Breast epithelium (tissue), 3 donors: Measurements from ENCODE around the gene TUBD1.

Experiments
- POLR2A ChIP-seq: fragments of 450-650 bp; IDR thresholded peaks from one replicate; pipeline ENCODE4 v1.6.1; 2016; ENCODE audit warnings: antibody characterized with exemption, mild to moderate bottlenecking, moderate library complexity
- POLR2AphosphoS5 ChIP-seq, 3 donors: sonication (generic); formaldehyde crosslinking; IDR thresholded peaks; one replicate each; pipeline ENCODE4 v1.6.1; 2017; ENCODE audit warnings: antibody characterized with exemption in 3 of 3
- TF ChIP-seq, protein P1 (sequence below), 3 donors: fragments of 450-650 bp; IDR thresholded peaks; one replicate each; pipeline ENCODE4 v1.5.1; 2016 to 2017; ENCODE audit warnings: antibody characterized with exemption in 3 of 3, mild to moderate bottlenecking in 3 of 3, moderate library complexity in 3 of 3

DNA sequence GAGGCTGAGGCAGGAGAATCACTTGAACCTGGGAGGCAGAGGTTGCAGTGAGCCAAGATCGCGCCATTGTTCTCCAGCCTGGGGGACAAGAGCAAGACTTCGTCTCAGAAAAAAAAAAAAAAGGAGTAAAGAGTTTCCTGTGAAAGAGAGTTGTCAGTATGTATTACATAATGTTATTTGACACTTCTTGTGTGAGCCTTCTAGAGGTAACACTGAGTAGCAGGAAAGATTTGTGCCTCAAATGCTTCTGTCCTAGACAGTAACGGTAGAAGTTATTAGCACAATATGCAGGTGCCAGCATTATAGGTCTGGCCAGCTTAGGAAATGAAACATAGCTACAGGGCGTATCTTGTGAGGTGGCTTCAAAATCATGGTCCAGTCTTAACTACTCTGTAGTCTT lies 6.4 kb upstream of the TUBD1 start:
- TF ChIP-seq, protein P1, sequence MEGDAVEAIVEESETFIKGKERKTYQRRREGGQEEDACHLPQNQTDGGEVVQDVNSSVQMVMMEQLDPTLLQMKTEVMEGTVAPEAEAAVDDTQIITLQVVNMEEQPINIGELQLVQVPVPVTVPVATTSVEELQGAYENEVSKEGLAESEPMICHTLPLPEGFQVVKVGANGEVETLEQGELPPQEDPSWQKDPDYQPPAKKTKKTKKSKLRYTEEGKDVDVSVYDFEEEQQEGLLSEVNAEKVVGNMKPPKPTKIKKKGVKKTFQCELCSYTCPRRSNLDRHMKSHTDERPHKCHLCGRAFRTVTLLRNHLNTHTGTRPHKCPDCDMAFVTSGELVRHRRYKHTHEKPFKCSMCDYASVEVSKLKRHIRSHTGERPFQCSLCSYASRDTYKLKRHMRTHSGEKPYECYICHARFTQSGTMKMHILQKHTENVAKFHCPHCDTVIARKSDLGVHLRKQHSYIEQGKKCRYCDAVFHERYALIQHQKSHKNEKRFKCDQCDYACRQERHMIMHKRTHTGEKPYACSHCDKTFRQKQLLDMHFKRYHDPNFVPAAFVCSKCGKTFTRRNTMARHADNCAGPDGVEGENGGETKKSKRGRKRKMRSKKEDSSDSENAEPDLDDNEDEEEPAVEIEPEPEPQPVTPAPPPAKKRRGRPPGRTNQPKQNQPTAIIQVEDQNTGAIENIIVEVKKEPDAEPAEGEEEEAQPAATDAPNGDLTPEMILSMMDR (IDR thresholded peaks at IDR 0.05): peak in 1 of 3 donors; percentile 46
- no peak for TF ChIP-seq POLR2A
- TF ChIP-seq POLR2AphosphoS5 (IDR thresholded peaks at IDR 0.05): no peak
